HG03025 (cell line): ENCODE results near the gene U2AF1L4.
"Not testable (repeated sequence)": the region's sequence is repeated elsewhere in the genome, so short reads cannot be mapped to it uniquely, and the experiment has no call there.

ENCODE experiments used
- ATAC-seq: cut with Tn5 transposase; IDR thresholded peaks from one replicate; pipeline ENCODE4 v1.9.1; 2021; ENCODE audit warnings: mild to moderate bottlenecking, moderate library complexity; ENCODE audit not compliant: unreplicated experiment, low FRiP score

The U2AF1L4 gene

GRCh38 chr19:35729021-35729420 lies 16.2 kb downstream of the U2AF1L4 start:
- no peak for ATAC-seq

GRCh38 chr19:35727956-35728706 lies 17.1 kb downstream of the U2AF1L4 start:
- no peak for ATAC-seq

GRCh38 chr19:35727053-35727955 lies 17.9 kb downstream of the U2AF1L4 start:
- ATAC-seq, result no peak

GRCh38 chr19:35725216-35725861 lies 19.9 kb downstream of the U2AF1L4 start:
- ATAC-seq, result no peak

GRCh38 chr19:35724560-35724959 lies 20.7 kb downstream of the U2AF1L4 start:
- ATAC-seq, result no peak

- not testable (repeated sequence) for ATAC-seq
Measured at GRCh38 chr19:35724132-35724531, 21.1 kb downstream of the U2AF1L4 start.

GRCh38 chr19:35723671-35724070 lies 21.5 kb downstream of the U2AF1L4 start:
- no peak for ATAC-seq

- no peak for ATAC-seq
Measured at GRCh38 chr19:35722897-35723296, 22.3 kb downstream of the U2AF1L4 start.

- no peak for ATAC-seq
Measured at GRCh38 chr19:35722461-35722860, 22.8 kb downstream of the U2AF1L4 start.

GRCh38 chr19:35721374-35721773 lies 23.8 kb downstream of the U2AF1L4 start:
- ATAC-seq, result no peak

- ATAC-seq, result no peak
Measured at GRCh38 chr19:35720648-35721047, 24.6 kb downstream of the U2AF1L4 start.

GRCh38 chr19:35720163-35720524 lies 25.1 kb downstream of the U2AF1L4 start:
- no peak for ATAC-seq

- ATAC-seq, result no peak
Measured at GRCh38 chr19:35719402-35720162, 25.6 kb downstream of the U2AF1L4 start.

GRCh38 chr19:35718345-35719041 lies 26.7 kb downstream of the U2AF1L4 start:
- peak; percentile 5 for ATAC-seq

- ATAC-seq, result peak; percentile 1
Measured at GRCh38 chr19:35717665-35718344, 27.4 kb downstream of the U2AF1L4 start, which contains the start of gene KMT2B. KMT2B (plus strand) TSS chr19:35718003; CDS start chr19:35718019, 16 bp downstream.

- peak; percentile 74 for ATAC-seq
Measured at GRCh38 chr19:35716801-35717664, 28.2 kb downstream of the U2AF1L4 start.

- no peak for ATAC-seq
Measured at GRCh38 chr19:35715981-35716800, 29.0 kb downstream of the U2AF1L4 start.
